Astrocyte of the cerebellum (primary cell): ENCODE data around the gene CDKN2B-AS1.

Experiments used
- DNase-seq: peaks from one replicate; pipeline ENCODE4 v3.0.0-alpha.2; 2011; ENCODE audit warnings: low read depth
- H3K4me3 ChIP-seq: 2 replicates; pipeline ENCODE4 v1.5.1; 2011; ENCODE audit warnings: mild to moderate bottlenecking, low read depth, low read length, moderate library complexity
- in situ Hi-C: cut with HindIII; loops from 2 replicates; pipeline ENCODE4 v1.10.0; 2017; ENCODE audit warnings: low sequenced_read_pairs
- TF ChIP-seq, protein P1 (sequence below): IDR thresholded peaks from 2 replicates; pipeline ENCODE4 v1.5.1; 2012; ENCODE audit warnings: low read length, low read depth, moderate library complexity, mild to moderate bottlenecking; ENCODE audit errors: missing control alignments

CDKN2B-AS1 gene

DNA sequence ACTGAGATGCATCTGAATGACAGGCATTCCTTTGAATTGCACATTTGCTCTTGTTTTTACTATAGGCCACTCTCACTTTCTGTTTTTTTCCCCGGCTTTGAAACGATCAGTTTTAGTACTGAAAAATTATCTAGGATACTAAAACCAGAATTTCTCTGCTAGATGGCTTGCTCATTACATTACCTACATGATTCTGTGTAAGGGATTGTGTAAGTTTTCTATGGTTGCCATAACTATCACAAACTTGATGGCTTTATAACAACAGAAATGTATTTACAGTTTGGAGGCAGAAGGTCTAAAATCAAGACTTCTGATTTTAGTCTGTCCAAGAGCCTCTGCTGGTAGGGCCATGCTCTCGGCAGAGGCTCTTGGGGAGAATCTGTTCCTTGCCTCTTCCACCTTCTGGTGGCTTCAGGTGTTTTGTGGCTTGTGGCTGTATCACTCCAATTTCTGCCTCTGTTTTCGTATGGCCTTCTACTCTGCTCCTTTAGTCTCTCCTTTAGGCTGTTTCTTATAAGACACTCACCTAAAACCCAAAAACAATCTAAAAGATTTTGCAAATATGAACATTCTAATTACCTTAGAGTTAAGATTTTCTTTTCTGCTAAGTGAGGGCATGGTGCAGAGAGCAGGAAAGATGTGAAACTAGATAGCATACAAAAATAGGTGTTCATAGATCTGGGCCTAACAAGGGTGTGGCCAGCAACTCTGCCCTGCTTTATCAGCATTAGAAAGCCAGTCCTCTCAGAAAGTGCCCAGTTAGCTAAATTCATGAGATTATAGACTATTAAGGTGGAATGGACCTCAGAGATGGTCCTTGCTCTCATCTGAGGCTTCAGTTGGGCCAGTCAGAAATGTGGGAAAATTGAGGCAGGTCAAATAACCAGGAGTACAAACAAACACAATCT lies 107.8 kb downstream of the CDKN2B-AS1 start:
- TF ChIP-seq, protein P1, sequence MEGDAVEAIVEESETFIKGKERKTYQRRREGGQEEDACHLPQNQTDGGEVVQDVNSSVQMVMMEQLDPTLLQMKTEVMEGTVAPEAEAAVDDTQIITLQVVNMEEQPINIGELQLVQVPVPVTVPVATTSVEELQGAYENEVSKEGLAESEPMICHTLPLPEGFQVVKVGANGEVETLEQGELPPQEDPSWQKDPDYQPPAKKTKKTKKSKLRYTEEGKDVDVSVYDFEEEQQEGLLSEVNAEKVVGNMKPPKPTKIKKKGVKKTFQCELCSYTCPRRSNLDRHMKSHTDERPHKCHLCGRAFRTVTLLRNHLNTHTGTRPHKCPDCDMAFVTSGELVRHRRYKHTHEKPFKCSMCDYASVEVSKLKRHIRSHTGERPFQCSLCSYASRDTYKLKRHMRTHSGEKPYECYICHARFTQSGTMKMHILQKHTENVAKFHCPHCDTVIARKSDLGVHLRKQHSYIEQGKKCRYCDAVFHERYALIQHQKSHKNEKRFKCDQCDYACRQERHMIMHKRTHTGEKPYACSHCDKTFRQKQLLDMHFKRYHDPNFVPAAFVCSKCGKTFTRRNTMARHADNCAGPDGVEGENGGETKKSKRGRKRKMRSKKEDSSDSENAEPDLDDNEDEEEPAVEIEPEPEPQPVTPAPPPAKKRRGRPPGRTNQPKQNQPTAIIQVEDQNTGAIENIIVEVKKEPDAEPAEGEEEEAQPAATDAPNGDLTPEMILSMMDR = no peak
- no peak for DNase-seq
- in situ Hi-C loops = no loop called here
- H3K4me3 ChIP-seq = no peak overlapping the region

DNA sequence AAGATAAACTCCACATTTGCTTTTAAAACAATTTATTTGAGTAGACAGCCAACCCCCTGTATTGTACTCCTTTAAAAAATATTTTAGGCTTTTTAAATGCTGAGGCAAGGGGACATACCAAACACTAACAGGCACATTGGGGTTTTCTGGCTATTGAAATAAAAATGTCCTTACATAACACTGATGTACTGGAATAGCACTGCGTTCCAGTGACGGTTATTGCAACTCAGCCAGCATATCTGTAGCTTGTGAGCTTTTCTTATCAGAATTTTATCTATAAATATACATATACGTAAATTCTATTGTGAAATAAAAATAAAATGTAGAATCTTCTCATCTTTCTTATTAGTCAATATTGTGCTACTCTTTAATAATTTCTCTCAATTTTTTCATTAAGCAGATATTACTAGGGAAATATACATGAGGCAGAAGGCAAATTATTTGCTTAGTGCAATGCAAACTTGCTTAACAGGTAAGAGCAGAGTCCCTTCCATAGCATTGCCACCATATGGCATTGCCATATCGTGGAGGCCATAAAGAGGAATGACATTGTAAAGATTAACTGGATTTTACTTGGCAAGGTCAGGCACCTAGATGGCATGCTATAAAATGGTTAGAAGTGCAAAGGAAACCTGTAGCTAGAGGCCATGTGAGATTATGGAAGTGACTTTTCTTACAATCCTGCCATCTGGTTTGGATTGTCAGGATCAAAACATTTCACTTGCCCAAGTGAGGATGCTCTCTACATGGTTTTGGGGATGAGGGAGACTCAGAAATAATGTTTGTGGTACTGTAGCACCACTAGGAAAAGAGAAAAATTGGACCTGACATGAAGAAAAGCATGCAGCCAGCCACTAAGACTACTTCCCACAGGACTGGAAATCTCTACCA lies 109.3 kb downstream of the CDKN2B-AS1 start:
- in situ Hi-C loops = no loop called here
- peak; percentile 74 for DNase-seq
- TF ChIP-seq, protein P1 = no peak
- no peak overlapping the region for H3K4me3 ChIP-seq

DNA sequence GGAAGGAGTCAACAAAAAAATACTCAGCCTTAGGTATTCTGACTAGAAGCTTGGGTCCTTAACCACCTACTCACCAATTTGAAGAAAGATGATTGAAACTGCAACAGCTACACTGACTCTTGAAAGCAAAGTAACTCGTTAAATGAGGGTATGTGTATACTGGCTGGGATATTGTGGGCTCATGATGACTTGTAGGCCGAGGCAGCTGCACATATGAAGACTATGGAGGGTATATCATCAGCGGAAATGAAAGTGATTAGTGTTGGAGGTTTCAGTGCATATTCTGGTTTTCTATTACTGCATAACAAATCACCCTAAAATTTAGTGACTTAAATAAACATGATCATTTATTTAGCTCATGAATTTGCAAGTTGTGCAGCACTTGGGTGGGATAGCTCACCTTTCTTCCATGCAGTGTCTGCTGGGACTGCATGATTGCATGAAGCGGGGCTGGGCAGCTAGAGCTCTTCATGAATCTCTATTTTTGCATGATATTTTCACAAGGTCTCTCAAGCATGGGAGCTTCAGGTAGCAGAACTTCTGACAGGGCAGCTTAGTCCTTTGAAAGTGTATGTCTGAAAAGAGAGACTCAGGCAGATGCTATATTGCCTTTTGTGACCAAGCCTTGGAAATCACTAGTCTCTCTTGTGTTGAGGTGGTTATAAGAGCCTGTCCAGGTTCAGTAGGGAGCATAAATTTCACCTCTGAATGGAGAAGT lies 110.6 kb downstream of the CDKN2B-AS1 start:
- DNase-seq = no peak
- TF ChIP-seq, protein P1 = no peak

DNA sequence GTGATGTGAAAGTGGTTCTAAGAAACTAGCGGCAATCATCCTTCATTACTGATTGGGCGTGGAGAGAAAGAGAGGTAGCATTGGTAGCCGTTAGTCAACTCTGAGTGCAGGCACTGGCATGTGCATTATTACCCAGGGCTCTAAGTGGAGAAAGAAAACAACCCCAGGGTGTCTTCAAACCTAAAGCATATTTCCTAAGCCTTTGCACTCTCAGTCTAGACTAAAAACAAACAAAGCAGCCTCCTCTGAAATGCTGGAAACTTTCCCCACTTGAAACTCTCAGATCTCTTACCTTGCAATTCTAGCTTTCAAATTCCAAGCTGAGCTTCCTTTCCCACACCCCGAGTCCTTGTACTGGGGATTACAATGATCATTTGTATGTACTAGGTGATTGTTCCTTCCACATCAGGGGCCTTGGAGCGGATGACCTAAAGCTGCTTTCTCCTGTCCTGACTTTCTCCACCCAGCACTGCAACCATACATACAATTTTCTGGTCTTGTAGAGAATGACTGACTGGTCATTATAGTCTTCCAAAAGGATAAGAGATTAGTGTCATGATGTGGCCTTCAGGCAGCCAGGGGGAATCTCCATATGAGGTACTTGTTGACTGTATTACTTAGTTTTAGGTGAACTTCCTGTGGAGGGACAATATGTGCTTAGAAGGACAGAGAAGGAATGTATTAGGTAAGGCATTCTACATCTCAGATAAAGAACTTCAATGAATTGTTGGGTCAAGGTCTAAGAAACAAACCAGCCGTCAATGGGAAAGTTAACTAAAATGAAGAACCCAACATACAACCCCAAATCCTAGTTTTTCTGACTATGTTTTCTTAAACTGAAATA lies 112.8 kb downstream of the CDKN2B-AS1 start:
- peak; percentile 63 for DNase-seq
- TF ChIP-seq, protein P1 = no peak
- in situ Hi-C loops = no loop called here
- no peak overlapping the region for H3K4me3 ChIP-seq

More for the DNA sequence above, 110.6 kb downstream of the CDKN2B-AS1 start:
- no peak overlapping the region for H3K4me3 ChIP-seq
- in situ Hi-C loops = no loop called here

DNA sequence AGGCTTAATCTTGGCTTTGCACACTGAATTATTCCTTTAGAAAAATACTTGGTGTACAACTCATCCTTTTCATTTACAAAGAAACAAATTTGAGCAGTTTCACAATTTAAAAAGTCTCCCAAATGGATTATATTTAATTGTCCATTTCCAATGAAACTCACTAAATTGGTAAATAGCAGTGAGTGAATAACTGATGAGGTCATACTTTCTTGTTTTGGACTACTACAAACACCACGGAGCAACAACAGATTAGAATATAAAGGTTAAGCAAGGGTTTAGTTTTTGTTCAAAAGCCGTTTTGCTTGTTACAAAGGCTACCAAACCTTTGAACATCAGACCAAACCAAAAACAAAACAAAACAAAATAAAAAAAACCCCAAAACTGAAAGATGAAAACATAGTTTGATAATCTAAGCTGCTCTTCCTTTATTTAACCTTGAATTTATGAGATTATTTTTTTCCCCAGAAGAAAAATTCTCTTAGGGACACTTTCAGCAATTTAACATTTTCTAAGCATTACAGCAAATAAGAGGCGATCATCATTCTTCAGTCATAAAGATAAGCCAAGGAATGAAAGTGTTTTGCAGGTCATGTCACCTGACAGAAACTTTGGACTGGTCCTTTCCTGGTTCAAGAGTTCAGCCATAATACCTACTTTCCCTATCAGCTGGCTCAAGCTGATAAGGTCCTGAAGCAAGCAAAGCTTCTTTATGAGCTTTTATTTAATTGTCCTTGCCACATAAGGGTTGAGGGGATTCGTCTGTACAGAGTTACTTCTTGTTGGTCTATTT lies 114.2 kb downstream of the CDKN2B-AS1 start:
- in situ Hi-C loops = no loop called here
- no peak for DNase-seq
- TF ChIP-seq, protein P1 = no peak
- H3K4me3 ChIP-seq = no peak overlapping the region
